ENCODE results near the gene KDM6B.
"Not testable (repeated sequence)": the region's sequence is repeated elsewhere in the genome, so short reads cannot be mapped to it uniquely, and the experiment has no call there.

The KDM6B gene

DNA sequence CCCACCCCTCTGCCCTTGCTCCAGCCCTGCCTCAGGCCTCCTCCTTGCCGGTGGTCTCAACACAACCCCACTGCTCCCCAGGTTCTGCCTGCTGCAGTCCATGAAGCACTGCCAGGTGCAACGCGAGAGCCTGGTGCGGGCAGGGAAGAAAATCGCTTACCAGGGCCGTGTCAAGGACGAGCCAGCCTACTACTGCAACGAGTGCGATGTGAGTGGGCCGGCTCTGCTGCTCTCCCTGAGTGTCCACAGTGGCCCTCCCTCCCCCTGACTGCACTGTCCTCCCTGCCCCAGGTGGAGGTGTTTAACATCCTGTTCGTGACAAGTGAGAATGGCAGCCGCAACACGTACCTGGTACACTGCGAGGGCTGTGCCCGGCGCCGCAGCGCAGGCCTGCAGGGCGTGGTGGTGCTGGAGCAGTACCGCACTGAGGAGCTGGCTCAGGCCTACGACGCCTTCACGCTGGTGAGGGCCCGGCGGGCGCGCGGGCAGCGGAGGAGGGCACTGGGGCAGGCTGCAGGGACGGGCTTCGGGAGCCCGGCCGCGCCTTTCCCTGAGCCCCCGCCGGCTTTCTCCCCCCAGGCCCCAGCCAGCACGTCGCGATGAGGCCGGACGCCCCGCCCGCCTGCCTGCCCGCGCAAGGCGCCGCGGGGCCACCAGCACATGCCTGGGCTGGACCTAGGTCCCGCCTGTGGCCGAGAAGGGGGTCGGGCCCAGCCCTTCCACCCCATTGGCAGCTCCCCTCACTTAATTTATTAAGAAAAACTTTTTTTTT is 19.1 kb downstream of the KDM6B start:
- no peak for DNase-seq (ENCODE audit: low read depth in 2 of 2)

DNA sequence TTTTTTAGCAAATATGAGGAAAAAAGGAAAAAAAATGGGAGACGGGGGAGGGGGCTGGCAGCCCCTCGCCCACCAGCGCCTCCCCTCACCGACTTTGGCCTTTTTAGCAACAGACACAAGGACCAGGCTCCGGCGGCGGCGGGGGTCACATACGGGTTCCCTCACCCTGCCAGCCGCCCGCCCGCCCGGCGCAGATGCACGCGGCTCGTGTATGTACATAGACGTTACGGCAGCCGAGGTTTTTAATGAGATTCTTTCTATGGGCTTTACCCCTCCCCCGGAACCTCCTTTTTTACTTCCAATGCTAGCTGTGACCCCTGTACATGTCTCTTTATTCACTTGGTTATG is 19.6 kb downstream of the KDM6B start:
- no peak for DNase-seq (ENCODE audit: low read depth in 2 of 2)

DNA sequence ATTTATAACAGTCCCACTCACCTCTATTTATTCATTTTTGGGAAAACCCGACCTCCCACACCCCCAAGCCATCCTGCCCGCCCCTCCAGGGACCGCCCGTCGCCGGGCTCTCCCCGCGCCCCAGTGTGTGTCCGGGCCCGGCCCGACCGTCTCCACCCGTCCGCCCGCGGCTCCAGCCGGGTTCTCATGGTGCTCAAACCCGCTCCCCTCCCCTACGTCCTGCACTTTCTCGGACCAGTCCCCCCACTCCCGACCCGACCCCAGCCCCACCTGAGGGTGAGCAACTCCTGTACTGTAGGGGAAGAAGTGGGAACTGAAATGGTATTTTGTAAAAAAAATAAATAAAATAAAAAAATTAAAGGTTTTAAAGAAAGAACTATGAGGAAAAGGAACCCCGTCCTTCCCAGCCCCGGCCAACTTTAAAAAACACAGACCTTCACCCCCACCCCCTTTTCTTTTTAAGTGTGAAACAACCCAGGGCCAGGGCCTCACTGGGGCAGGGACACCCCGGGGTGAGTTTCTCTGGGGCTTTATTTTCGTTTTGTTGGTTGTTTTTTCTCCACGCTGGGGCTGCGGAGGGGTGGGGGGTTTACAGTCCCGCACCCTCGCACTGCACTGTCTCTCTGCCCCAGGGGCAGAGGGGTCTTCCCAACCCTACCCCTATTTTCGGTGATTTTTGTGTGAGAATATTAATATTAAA is 20.2 kb downstream of the KDM6B start:
- DNase-seq (ENCODE audit: low read depth in 2 of 2): no peak

DNA sequence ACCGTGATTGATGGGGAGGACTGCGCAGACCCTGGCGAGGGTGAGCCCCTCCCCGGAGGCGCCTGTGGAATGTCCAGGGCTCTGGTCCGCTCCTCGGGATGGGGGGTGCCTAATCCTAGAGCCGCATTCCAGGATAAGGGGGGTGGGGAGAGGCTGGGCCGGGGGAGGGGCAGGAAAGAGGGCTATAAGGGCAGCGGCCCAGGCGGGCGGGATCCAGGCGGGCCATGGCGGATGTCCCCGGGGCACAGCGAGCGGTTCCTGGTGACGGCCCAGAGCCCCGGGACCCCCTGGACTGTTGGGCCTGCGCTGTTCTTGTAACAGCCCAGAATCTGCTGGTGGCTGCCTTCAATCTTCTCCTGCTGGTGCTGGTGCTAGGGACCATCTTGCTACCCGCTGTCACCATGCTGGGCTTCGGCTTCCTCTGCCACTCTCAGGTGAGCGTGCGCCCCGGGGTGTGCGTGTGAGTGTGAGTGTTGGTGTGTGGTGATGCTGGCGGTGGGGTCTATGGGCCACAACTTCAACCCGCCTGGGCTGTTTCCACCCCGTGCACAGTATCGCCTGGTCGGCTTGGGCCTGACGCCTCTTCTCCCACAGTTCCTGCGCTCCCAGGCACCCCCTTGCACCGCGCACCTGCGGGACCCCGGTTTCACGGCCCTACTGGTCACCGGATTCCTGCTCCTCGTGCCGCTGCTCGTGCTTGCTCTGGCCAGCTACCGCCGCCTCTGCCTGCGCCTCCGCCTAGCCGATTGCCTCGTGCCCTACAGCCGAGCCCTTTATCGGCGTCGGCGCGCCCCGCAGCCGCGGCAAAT is 21.0 kb downstream of the KDM6B start, which contains the start of gene TMEM88:
TSS of gene TMEM88 (plus strand) at position 216 of the 809 bp plus-strand sequence. CDS start at position 225, 9 bp downstream.
- DNase-seq (ENCODE audit: low read depth in 2 of 2): no peak

DNA sequence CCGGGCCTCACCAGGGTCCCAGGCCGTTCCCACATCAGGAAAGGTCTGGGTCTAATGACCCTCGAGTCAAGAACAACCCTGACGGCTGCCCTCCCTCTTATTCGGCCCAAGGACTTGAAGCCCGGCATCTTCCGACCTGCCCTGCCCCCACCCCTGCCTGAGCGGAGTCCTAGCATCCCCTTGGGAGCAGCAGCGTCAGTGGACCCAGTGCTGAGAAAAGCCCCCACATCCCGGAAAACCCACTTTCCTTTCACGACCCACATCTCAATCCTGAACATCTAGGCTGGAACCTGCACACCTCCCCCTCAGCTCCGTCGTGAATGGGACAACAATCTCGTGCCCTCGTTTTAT is 21.6 kb downstream of the KDM6B start:
- DNase-seq (ENCODE audit: low read depth in 2 of 2): no peak

DNA sequence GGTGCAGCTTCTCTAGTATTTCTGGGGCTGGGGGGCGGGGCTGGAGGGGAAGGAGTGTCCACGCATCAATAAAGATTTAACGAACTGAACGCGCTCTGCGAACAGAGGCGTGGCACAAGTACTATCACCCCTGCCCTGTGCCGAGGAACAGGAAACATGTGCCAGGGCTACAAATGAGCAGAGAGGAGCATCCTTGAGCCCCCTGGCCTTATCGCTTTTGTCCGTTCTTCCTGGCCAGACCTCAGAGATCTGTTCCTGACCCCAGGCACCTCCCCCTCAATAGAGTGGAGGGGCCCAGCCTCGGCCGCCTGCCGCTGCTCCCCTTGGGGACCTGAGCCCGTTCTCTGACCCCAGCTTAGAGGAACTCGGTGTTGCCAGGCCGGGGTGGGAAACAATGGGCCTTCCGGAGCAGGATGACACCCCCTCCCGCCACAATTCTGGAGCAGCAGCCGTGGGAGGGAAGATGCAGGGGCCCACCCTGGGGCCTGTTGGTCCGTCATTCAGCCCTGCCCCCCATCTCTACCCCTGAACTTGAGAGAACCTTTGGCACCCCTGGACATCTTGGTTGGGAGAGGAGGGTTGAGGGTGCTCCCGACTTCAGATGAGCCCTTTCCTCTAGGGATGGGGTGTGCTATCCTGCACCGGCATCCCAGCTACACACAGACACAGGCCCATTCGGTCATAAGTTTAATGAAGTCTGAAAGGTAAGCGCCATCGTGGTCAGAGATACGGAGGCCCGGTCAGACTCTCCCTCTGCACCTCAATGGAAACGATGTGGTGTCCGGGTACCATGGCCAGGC is 22.2 kb downstream of the KDM6B start:
- no peak for DNase-seq (ENCODE audit: low read depth in 2 of 2)

DNA sequence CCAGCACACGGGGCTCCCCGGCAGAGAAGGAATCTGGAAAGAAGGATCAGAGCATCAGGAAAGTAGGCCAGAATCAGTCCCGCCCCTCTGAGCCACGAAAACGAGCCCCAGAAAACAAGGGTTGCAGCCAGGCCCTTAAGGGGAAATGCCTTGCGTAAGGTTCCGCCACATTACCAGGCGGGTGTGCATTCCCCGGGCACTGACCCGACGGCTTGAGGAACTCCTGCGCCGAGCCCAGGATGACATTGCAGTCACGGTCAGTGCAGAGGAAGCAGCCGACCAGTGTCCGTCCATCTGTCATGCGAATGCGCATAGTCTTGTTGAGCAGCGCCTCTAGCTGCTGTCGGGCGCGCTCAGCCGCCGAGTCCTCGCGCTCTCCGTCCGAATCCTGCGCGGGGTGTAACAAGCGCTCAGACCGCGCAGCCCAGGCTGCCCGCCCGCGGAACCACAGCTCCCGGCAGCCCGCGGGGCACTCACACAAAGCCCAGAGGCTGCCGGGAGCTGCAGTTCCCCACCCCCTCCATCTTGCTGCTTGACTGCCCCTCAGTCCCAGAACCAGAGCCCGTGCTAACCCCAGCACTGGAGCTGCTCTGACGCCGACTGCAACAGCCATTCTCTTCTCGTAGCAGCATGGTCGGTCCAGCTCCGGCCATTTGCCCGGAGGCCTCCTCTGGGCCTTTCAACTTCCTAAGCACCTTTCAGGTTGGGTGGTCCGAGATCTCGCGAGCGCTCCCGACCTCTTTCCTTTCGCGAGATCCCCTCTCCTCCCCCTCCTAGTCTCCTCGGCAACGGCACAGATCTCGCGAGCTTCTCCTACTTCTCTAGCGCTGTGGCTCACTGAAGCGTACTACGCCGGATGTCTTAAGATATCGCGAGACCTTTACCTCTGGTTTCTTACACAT is 23.0 kb downstream of the KDM6B start, which contains the start of gene NAA38:
TSS of gene NAA38 (minus strand) at position 749 of the 902 bp plus-strand sequence. CDS start at position 653, 96 bp downstream.
- DNase-seq (ENCODE audit: low read depth in 2 of 2): peak; percentile 89 to 93

DNA sequence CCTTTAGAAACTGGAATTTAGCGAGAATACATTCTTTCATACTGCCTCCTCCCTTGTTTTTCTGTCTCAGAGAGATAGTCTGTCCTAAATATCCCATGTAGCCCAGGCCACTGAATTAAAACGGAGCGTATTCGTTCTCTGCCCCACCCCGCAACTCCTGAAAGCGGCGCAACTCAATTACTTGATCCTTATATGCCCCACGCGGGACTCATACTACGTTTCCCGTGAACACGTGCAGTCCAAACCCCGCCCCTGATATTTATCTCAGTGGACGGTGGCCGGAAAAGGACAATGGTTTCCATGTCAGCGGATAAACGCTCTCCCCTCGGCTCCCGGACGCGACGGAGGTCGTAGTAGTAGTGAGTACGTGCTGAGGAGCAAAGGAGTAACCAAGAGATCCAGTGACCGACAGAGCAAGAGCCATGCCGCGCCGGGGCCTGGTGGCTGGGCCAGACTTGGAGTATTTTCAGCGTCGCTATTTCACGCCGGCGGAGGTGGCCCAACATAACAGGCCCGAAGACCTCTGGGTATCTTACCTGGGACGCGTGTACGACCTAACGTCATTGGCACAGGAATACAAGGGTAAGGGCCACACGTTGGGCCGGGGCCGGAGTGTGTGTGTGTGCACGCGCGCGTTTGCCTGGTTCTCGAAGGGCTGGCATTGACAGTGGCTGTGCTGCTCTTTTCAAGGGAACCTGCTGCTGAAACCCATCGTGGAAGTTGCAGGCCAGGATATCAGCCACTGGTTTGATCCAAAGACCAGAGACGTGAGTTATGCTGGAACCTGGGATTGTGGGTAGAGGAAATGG is 23.9 kb downstream of the KDM6B start, which contains the start of gene CYB5D1:
TSS of gene CYB5D1 (plus strand) at position 291 of the 809 bp plus-strand sequence. CDS start at position 423, 132 bp downstream.
- peak; percentile 71 to 80 for DNase-seq (ENCODE audit: low read depth in 2 of 2)

DNA sequence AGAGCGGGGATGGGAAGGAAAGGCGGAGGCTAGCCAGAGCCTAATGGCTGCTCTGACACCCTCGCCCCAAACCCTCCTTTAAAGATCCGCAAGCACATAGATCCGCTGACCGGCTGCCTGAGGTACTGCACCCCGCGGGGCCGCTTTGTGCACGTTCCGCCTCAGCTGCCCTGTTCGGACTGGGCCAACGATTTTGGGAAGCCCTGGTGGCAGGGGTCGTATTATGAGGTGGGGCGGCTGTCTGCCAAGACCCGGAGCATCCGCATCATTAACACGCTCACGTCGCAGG is 24.4 kb downstream of the KDM6B start:
- no peak for DNase-seq (ENCODE audit: low read depth in 2 of 2)

DNA sequence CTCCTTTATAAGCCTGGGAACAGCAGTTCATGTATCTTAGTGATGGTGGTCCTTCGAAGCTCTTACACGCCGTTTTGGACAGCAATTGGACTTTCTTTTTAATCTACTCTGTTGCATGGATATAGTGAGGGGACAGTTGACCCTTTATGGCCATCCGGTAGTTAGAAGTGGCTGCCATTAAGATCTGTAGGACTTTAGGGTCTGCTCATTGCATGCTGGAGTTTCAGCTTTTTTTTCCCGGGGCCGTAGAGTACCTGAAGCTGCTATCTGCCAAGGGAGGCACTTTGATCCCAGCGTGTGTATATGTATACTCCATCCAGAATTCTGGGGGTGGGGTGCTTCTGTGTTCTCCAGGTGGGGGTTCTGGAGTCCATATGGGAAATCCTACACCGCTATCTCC is 25.0 kb downstream of the KDM6B start:
- DNase-seq (ENCODE audit: low read depth in 2 of 2): no peak

DNA sequence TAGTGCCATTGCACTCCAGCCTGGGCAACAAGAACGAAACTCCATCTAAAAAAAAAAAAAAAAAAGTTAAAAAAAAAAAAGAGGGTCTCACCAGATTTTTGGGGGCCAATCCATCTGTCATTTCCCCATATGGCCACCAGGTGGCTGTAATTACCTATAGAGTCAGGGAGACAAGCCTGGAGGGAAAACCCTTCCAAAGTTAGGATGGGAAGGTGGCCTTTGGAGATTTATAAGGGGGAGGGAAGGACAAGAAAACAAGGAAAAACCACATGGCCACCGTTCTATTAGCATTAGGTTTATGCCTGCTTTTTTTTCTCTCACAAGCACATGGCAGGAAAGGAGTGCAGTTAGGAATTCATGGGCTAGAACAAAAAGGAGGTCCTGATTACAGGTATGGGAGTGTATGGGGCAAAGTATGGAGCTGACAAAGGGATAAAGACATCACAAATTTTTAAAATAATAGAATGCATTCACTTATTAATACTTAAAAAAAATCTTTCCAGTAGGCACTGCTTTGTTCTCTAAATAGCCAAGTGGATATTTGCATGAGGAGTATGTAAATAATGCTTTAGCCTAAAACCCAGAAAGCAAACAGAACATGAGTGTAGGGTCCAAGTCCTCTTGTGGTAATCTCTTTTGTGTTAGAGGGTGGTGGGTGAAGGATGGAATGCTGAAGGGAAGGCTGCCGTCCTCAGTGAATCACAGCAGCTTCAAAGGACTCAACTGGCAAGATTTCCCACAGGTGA is 28.8 kb downstream of the KDM6B start:
- no peak for DNase-seq (ENCODE audit: low read depth in 2 of 2)

DNA sequence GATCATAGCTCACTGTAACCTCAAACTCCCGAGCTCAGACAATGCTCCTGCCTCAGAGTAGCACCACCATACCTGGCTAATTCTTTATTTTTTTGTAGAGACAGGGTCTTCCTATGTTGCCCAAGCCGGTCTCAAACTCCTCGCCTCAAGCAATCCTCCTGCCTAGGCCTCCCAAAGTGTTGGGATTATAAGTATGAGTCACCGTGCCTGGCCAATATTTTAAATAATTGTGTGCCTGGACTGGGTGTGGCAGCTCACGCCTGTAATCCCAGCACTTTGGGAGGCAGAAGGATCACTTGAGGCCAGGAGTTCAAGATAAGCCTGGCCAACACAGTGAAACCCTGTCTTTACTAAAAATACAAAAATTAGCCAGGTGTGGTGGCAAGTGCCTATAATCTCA is 30.4 kb downstream of the KDM6B start:
- DNase-seq (ENCODE audit: low read depth in 2 of 2): not testable (repeated sequence)

DNA sequence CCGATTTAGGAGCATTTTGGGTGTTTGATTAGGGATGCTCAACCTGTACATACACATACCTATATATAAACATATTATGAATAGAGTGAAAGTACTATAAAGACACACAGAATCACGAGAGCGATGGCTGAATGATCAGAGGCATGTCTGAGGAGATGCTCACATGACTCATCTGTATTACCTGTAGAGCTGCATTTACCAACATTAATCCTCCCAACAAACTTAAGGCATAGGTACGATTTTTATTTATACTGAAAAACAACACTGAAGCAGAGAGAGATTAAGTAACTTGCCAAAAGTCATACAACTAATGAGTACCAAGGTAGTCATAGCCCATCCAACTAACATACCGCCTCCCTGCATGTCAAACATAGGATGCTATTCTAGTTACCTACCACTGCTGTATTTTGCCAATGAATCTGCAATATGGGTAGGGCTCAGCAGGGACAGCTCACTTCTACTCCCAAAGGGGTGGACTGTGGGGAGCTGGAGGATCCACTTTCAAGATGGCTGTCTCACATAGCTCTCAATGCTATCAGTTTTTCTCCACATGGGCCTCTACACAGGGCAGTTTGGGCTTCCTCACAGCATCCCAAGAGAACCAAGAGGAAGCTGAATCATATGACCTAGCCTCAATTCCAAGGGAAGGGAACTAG is 31.1 kb downstream of the KDM6B start:
- no peak for DNase-seq (ENCODE audit: low read depth in 2 of 2)

DNA sequence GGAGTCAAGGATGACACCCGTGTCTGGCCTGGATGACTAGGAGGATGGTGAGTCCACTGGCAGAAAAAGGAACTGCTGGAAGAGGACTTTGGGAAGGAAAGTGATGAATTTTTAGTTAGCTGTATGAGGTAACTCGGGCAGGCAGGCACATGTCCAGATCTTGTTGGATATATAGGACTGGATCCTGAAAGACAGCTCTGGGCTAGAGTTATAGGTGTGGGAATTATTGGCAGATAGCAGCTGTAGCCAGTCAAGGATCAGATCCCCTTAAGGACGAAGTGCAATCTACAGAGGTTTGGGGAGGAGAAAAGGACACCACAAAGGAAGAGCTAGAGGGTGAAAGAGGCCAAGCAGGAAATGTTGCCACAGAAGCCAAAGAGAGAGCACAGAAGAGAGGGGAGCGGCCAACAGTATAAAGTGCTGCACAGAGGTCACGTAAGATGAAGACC is 33.9 kb downstream of the KDM6B start:
- no peak for DNase-seq (ENCODE audit: low read depth in 2 of 2)

DNA sequence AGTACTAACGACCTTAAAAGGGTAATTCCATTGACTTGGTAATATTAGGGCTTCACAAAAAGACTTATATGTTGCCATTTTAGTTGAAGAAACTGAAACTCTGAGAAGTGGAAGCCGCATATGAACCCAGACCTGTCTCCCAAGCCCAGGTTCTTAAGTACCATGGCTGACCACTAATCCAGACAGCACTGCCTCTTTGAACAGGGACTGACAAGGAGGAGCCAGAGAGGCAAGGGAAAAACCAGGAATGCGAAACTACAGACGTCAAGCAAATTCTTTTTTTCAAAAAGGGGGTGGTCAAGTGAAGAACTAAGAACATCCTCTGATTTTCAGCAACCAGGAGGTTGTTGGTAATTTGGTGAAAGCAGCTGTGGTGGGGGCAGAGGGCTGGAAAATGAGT is 39.0 kb downstream of the KDM6B start:
- DNase-seq (ENCODE audit: low read depth in 2 of 2): no peak

DNA sequence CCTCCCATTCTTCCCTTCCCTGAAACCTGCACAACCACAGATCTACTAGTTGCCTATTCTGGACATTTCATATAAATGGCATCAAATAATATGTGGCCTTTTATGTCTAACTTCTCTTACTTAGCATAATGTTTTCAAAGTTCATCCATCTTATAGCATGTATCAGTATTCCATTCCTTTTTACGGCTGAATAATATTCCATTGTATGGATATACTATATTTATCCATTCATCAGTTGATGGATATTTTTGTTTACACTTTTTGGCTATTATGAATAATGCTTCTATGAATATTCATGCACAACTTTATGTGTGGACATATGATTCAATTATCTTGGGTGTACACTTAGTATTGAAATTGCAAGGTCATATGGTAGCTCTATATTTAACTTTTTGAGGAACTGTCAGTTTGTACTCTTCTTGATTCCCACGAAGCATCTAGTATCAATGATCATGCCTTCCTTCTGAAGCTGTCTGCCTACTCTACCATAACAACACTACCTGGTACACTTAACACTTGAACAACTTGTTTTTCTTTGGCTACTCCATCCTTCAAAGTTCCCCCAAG is 41.9 kb downstream of the KDM6B start:
- no peak for DNase-seq (ENCODE audit: low read depth in 2 of 2)

DNA sequence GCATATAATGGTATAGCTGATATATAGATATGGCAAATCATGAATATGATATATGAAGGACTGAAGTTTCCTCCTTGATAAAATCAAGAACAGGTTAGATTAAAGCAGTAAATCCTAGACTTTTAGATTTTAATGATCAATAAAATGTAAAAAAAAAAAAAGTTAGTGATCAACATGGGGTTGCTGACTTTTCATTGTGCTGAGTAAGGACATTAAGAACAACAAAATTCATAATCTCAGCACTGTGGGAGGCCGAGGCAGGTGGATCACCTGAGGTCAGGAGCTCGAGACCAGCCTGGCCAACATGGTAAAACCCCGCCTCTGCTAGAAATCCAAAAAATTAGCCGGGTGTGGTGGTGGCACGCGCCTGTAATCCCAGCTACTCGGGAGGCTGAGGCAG is 44.2 kb downstream of the KDM6B start:
- DNase-seq (ENCODE audit: low read depth in 2 of 2): no peak
